ENCODE results near the gene GDPD5.

DNA sequence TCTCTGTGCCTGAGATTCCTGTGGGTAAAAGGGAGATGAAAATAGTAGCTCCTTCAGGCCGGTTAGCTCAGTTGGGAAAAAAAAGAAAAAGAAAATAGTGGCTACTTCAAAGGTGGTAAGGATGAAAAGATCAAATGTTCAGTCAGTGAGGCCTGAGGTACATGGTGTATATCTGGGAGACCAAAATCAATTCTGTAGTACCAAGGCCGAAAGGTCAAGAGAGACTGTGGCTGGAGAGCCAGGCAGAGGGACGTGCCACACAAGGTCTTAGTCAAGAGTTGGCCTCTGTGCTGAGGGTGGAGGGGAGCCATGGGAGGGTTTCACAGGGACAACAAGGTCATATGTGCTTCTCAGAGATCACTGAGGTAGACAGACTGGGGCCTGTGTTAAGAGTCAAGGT is 4.8 kb upstream of the GDPD5 start:
- TF ChIP-seq CTCF (IDR thresholded peaks at IDR 0.05; ENCODE audit: borderline replicate concordance, extremely low read depth, low read length, poor library complexity, severe bottlenecking) (no peak), EZH2 (IDR thresholded peaks at IDR 0.05; ENCODE audit: borderline replicate concordance, low read depth, low read length, severe bottlenecking) (no peak)
